Measurements from ENCODE around the gene PPM1M. TPM values are rescaled to one million over a fixed set of nuclear protein-coding genes. Genes with fewer than 3 reads are reported as not detected.

Gene PPM1M
- total RNA-seq, 1 donor from 2014 or later: 1.1 TPM

- no peaks in the 10 kb centered on the region for H4K20me1 ChIP-seq (ENCODE audit: low read depth)
- no peaks in the 10 kb centered on the region for H3K9me3 ChIP-seq (ENCODE audit: low read depth)
- H3K36me3 Mint-ChIP-seq: peaks cover 3% of the 10 kb centered on the region
- peaks cover 8% of the 10 kb centered on the region for H3K79me2 ChIP-seq (ENCODE audit: low read depth)
- no peak overlapping the region for H2AFZ ChIP-seq (replicated peaks)
- DNase-seq (ENCODE audit: low spot score): peak; percentile 67
- H3K4me1 ChIP-seq: peaks cover 4% of the 10 kb centered on the region
- H3K9ac ChIP-seq: no peak overlapping the region
- H3K36me3 ChIP-seq: no peaks in the 10 kb centered on the region
- no peak overlapping the region for H3K4me3 Mint-ChIP-seq
- no peak overlapping the region for H3K4me3 ChIP-seq
- H3K27ac ChIP-seq: no peak overlapping the region
- peaks cover 23% of the 10 kb centered on the region for H3K4me1 Mint-ChIP-seq
- H3K9me3 Mint-ChIP-seq: no peaks in the 10 kb centered on the region
- peaks cover 17% of the 10 kb centered on the region for H3F3A ChIP-seq (ENCODE audit: low read depth)
- H3K27me3 Mint-ChIP-seq (ENCODE audit: insufficient read depth, low read depth): peaks cover 9% of the 10 kb centered on the region
- H3K27ac Mint-ChIP-seq: peak overlapping the region; percentile 87
- no peak overlapping the region for H3K4me2 ChIP-seq
- no peaks in the 10 kb centered on the region for H3K27me3 ChIP-seq
- TF ChIP-seq EZH2phosphoT487 (IDR thresholded peaks at IDR 0.05): no peak
- TF ChIP-seq, protein P1, sequence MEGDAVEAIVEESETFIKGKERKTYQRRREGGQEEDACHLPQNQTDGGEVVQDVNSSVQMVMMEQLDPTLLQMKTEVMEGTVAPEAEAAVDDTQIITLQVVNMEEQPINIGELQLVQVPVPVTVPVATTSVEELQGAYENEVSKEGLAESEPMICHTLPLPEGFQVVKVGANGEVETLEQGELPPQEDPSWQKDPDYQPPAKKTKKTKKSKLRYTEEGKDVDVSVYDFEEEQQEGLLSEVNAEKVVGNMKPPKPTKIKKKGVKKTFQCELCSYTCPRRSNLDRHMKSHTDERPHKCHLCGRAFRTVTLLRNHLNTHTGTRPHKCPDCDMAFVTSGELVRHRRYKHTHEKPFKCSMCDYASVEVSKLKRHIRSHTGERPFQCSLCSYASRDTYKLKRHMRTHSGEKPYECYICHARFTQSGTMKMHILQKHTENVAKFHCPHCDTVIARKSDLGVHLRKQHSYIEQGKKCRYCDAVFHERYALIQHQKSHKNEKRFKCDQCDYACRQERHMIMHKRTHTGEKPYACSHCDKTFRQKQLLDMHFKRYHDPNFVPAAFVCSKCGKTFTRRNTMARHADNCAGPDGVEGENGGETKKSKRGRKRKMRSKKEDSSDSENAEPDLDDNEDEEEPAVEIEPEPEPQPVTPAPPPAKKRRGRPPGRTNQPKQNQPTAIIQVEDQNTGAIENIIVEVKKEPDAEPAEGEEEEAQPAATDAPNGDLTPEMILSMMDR (IDR thresholded peaks at IDR 0.05): peak; percentile 70
- no peak for TF ChIP-seq EZH2 (IDR thresholded peaks at IDR 0.05)
Observed at GRCh38 chr3:52291508-52292181, 46.1 kb downstream of the PPM1M start.

DNA sequence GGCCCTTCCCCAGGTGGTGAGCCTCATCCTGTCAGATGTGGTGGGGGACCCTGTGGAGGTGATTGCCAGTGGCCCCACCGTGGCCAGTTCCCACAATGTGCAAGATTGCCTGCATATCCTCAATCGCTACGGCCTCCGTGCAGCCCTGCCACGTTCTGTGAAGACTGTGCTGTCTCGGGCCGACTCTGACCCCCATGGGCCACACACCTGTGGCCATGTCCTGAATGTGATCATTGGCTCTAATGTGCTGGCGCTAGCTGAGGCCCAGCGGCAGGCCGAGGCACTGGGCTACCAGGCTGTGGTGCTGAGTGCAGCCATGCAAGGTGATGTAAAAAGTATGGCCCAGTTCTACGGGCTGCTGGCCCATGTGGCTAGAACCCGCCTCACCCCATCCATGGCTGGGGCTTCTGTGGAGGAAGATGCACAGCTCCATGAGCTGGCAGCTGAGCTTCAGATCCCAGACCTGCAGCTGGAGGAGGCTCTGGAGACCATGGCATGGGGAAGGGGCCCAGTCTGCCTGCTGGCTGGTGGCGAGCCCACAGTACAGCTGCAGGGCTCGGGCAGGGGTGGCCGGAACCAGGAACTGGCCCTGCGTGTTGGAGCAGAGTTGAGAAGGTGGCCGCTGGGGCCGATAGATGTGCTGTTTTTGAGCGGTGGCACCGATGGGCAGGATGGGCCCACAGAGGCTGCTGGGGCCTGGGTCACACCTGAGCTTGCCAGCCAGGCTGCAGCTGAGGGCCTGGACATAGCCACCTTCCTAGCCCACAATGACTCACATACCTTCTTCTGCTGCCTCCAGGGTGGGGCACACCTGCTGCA is 46.9 kb downstream of the PPM1M start:
- TF ChIP-seq EZH2 (IDR thresholded peaks at IDR 0.05) (no peak), EZH2phosphoT487 (IDR thresholded peaks at IDR 0.05) (no peak)
- TF ChIP-seq, protein P1 (IDR thresholded peaks at IDR 0.05): no peak
- no peak for DNase-seq (ENCODE audit: low spot score)
- H3K79me2 ChIP-seq (ENCODE audit: low read depth): peaks cover under 1% of the 10 kb centered on the region
- Mint-ChIP-seq H3K9me3 (no peaks in the 10 kb centered on the region), H3K4me1 (peaks cover 20% of the 10 kb centered on the region), H3K4me3 (no peak overlapping the region), H3K27me3 (ENCODE audit: insufficient read depth, low read depth) (peaks cover 10% of the 10 kb centered on the region), H3K27ac (no peak overlapping the region), H3K36me3 (peaks cover 3% of the 10 kb centered on the region)
- H3F3A ChIP-seq (ENCODE audit: low read depth): peaks cover 9% of the 10 kb centered on the region
- no peaks in the 10 kb centered on the region for H3K9me3 ChIP-seq (ENCODE audit: low read depth)
- H3K27ac ChIP-seq: no peak overlapping the region
- H3K27me3 ChIP-seq: no peaks in the 10 kb centered on the region
- no peak overlapping the region for H2AFZ ChIP-seq (replicated peaks)
- H3K4me1 ChIP-seq: no peaks in the 10 kb centered on the region
- no peak overlapping the region for H3K4me3 ChIP-seq
- no peaks in the 10 kb centered on the region for H4K20me1 ChIP-seq (ENCODE audit: low read depth)
- H3K36me3 ChIP-seq: no peaks in the 10 kb centered on the region
- H3K4me2 ChIP-seq: no peak overlapping the region
- no peak overlapping the region for H3K9ac ChIP-seq

- no peak overlapping the region for H3K9ac ChIP-seq
- H3K27ac ChIP-seq: no peak overlapping the region
- peaks cover 1% of the 10 kb centered on the region for H3F3A ChIP-seq (ENCODE audit: low read depth)
- H3K79me2 ChIP-seq (ENCODE audit: low read depth): no peaks in the 10 kb centered on the region
- no peak for DNase-seq (ENCODE audit: low spot score)
- no peaks in the 10 kb centered on the region for H3K9me3 ChIP-seq (ENCODE audit: low read depth)
- no peak overlapping the region for H3K4me3 Mint-ChIP-seq
- H2AFZ ChIP-seq (replicated peaks): no peak overlapping the region
- peaks cover 3% of the 10 kb centered on the region for H3K36me3 Mint-ChIP-seq
- H3K9me3 Mint-ChIP-seq: no peaks in the 10 kb centered on the region
- H3K36me3 ChIP-seq: no peaks in the 10 kb centered on the region
- H3K27ac Mint-ChIP-seq: no peak overlapping the region
- peaks cover 16% of the 10 kb centered on the region for H3K27me3 Mint-ChIP-seq (ENCODE audit: insufficient read depth, low read depth)
- no peaks in the 10 kb centered on the region for H4K20me1 ChIP-seq (ENCODE audit: low read depth)
- H3K4me1 ChIP-seq: peaks cover 11% of the 10 kb centered on the region
- peaks cover 26% of the 10 kb centered on the region for H3K4me1 Mint-ChIP-seq
- H3K4me2 ChIP-seq: no peak overlapping the region
- H3K27me3 ChIP-seq: no peaks in the 10 kb centered on the region
- H3K4me3 ChIP-seq: no peak overlapping the region
- TF ChIP-seq, protein P1 (IDR thresholded peaks at IDR 0.05): no peak
- TF ChIP-seq EZH2phosphoT487 (IDR thresholded peaks at IDR 0.05): no peak
- no peak for TF ChIP-seq EZH2 (IDR thresholded peaks at IDR 0.05)
Observed at GRCh38 chr3:52293491-52294319, 48.1 kb downstream of the PPM1M start.

All from neural progenitor cell (in vitro differentiated cells).